ENCODE data around the gene HLX.

DNA sequence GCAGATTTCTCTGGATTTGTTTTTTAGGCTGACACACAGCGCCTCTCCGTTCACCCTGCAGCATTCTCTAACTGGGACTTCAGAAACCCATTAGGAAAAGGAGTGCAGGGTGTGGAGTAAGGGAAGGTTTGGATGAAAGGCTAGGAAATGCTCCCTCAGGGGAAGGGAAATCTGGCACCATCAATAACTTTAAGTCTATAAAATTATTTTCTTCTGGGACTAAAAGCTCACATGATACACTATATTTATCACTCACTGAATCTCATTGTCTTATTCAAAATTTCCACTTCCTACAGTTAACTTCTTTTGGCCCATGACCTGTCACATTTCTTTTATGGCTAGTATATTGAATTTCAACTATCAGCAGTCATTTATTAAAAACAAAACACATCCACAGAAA is 45.8 kb upstream of the HLX start:
- TF ChIP-seq TARDBP (IDR thresholded peaks at IDR 0.05) = no peak
- no peak for TF ChIP-seq FOXM1 (IDR thresholded peaks at IDR 0.05; ENCODE audit: borderline replicate concordance)
- no peak for TF ChIP-seq ARNT (IDR thresholded peaks at IDR 0.05)
- TF ChIP-seq, protein P1, sequence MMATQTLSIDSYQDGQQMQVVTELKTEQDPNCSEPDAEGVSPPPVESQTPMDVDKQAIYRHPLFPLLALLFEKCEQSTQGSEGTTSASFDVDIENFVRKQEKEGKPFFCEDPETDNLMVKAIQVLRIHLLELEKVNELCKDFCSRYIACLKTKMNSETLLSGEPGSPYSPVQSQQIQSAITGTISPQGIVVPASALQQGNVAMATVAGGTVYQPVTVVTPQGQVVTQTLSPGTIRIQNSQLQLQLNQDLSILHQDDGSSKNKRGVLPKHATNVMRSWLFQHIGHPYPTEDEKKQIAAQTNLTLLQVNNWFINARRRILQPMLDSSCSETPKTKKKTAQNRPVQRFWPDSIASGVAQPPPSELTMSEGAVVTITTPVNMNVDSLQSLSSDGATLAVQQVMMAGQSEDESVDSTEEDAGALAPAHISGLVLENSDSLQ (IDR thresholded peaks at IDR 0.05) = no peak
- no peak for TF ChIP-seq ELF4 (IDR thresholded peaks at IDR 0.05)
- TF ChIP-seq BHLHE40 (IDR thresholded peaks at IDR 0.05; ENCODE audit: borderline replicate concordance) = no peak
- TF ChIP-seq HDGF (IDR thresholded peaks at IDR 0.05; ENCODE audit: borderline replicate concordance) = no peak
- no peak for TF ChIP-seq SP1 (IDR thresholded peaks at IDR 0.05)
